Vagina (tissue), 2 donors: ENCODE results near the gene PAFAH1B1. TPM values are rescaled to one million over a fixed set of nuclear protein-coding genes. Genes with fewer than 3 reads are reported as not detected.

Experiments used
- DNase-seq, 2 donors: peaks; one replicate each; pipeline ENCODE4 v3.0.0-alpha.2; 2017; ENCODE audit errors: extremely low spot score in 2 of 2
- H3K27ac ChIP-seq: fragments of 200-600 bp; sonication (generic); one replicate; pipeline ENCODE4 v1.5.1; 2019
- H3K27me3 ChIP-seq: fragments of 200-600 bp; sonication (generic); one replicate; pipeline ENCODE4 v1.5.1; 2019
- H3K36me3 ChIP-seq, 2 donors: fragments of 200-600 bp; sonication (generic); one replicate each; pipeline ENCODE4 v1.5.1; 2017 to 2019
- H3K4me1 ChIP-seq: fragments of 200-600 bp; sonication (generic); one replicate; pipeline ENCODE4 v1.5.1; 2019
- H3K4me3 ChIP-seq, 2 donors: fragments of 200-600 bp; sonication (generic); 1 replicate in 1 of 2; 2 replicates in 1 of 2; pipeline ENCODE4 v1.5.1; 2016 to 2019
- H3K9me3 ChIP-seq: fragments of 200-600 bp; sonication (generic); one replicate; pipeline ENCODE4 v1.5.1; 2019
- POLR2A ChIP-seq, 2 donors: fragments of 450-650 bp; IDR thresholded peaks; one replicate each; pipeline ENCODE4 v1.6.1; 2017; ENCODE audit warnings: antibody characterized with exemption in 2 of 2, mild to moderate bottlenecking in 2 of 2, moderate library complexity in 2 of 2
- POLR2AphosphoS5 ChIP-seq, 2 donors: sonication (generic); formaldehyde crosslinking; IDR thresholded peaks; one replicate each; pipeline ENCODE4 v1.9.0; 2017; ENCODE audit warnings: antibody characterized with exemption in 2 of 2, mild to moderate bottlenecking in 2 of 2, low read depth in 1 of 2; ENCODE audit not compliant: insufficient read depth in 1 of 2
- intact Hi-C: fragments of 100-400 bp; cut with DNase I; formaldehyde crosslinking; loops from one replicate; pipeline ENCODE4 v1.15.1; 2023
- total RNA-seq: library from RNA; depleted of rRNA; stranded (reverse); fragments of >200 nt; gene quantifications from one replicate; pipeline ENCODE4 v1.2.3, GENCODE V29; 2016
- TF ChIP-seq, protein P1 (sequence below), 3 experiments: fragments of 450-650 bp in 2 of 3; fragments of 200-600 bp in 1 of 3; sonication (generic) in 1 of 3; IDR thresholded peaks; one replicate each; pipeline ENCODE4 v1.5.1; 2017 to 2019; ENCODE audit warnings: antibody characterized with exemption in 3 of 3, mild to moderate bottlenecking in 2 of 3, moderate library complexity in 2 of 3

PAFAH1B1 gene
- total RNA-seq, 1 donor from 2014 or later, result 102 TPM

DNA sequence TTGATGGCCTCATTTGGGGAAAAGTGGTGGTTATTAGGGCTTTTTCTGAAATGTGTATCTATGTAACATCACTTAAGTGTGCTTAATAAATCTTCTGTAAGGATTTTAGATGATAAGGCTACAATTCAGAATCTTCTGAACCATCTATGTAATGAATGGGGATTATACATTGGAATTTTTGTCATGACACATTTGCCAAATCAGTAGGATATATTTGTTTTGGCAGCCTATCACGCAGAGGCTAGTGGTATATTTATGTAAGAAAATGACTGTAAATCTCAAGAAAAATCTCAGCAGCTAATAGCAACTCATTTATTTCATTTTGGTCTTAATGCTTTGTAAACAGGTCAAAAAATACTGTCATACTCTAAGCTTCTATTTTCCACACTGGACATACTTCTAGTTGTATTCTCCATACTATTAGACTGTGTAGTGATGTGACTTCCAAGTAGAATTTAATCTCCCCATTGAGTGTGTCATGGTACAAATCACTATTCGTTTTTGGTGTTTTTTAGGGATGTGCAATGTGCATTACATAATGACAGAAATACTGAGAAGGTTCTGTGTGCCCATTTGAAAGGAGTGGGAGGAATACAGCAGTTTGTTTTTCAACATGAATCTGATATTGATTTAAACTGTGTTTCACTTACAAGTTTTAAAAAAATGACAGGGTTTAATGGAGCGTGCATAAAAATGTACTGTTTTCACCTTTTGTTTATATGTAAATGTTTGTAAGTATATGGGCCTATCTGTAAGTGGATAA lies 88.9 kb downstream of the PAFAH1B1 start:
- H3K36me3 ChIP-seq, result peaks cover 0 to 59% of the 10 kb centered on the region in 2 donors
- no peak for DNase-seq
- intact Hi-C loops, result loop anchor here (10.0 kb wide), 1 partner anchor 88 kb away; the partner anchor contains the start of gene PAFAH1B1
- H3K4me1 ChIP-seq, result peaks cover 12% of the 10 kb centered on the region
- H3K4me3 ChIP-seq, result no peak overlapping the region
- no peaks in the 10 kb centered on the region for H3K9me3 ChIP-seq
- no peak for TF ChIP-seq POLR2AphosphoS5 (IDR thresholded peaks at IDR 0.05; ENCODE audit: insufficient read depth in 1 of 2, low read depth in 1 of 2)
- TF ChIP-seq, protein P1, sequence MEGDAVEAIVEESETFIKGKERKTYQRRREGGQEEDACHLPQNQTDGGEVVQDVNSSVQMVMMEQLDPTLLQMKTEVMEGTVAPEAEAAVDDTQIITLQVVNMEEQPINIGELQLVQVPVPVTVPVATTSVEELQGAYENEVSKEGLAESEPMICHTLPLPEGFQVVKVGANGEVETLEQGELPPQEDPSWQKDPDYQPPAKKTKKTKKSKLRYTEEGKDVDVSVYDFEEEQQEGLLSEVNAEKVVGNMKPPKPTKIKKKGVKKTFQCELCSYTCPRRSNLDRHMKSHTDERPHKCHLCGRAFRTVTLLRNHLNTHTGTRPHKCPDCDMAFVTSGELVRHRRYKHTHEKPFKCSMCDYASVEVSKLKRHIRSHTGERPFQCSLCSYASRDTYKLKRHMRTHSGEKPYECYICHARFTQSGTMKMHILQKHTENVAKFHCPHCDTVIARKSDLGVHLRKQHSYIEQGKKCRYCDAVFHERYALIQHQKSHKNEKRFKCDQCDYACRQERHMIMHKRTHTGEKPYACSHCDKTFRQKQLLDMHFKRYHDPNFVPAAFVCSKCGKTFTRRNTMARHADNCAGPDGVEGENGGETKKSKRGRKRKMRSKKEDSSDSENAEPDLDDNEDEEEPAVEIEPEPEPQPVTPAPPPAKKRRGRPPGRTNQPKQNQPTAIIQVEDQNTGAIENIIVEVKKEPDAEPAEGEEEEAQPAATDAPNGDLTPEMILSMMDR (IDR thresholded peaks at IDR 0.05), result no peak
- no peak for TF ChIP-seq POLR2A (IDR thresholded peaks at IDR 0.05)
- no peaks in the 10 kb centered on the region for H3K27me3 ChIP-seq
- no peak overlapping the region for H3K27ac ChIP-seq

DNA sequence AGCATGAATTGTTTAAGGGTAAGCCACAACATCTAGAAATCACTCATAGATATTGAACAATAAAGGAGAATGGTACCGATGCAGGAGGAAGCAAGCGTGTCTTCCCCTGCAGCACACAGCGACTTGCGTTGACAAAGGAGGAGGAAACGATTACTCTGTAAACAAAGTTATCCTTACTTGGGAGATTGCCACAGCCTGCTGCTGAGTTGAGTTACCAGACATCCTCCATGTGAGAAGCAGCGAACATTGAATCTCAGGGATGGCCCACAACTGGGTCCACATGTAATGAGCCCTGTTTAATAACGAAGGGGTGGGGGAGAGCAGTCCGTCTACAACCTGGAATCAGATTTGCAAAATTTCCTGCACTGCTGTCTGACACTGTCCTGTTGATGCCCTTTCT lies 90.5 kb downstream of the PAFAH1B1 start:
- Histone ChIP-seq H3K9me3 (no peaks in the 10 kb centered on the region), H3K4me1 (peaks cover 14% of the 10 kb centered on the region), H3K27ac (no peak overlapping the region), H3K27me3 (no peaks in the 10 kb centered on the region), H3K4me3 (no peak overlapping the region), H3K36me3 (peaks cover 0 to 43% of the 10 kb centered on the region in 2 donors)
- DNase-seq, result peak in 1 of 2 donors; percentile 69
- intact Hi-C loops, result loop anchor here (10.0 kb wide), 1 partner anchor 89 kb away; the partner anchor contains the start of gene PAFAH1B1
- TF ChIP-seq, protein P1 (IDR thresholded peaks at IDR 0.05), result no peak
- TF ChIP-seq POLR2A (IDR thresholded peaks at IDR 0.05) (no peak), POLR2AphosphoS5 (IDR thresholded peaks at IDR 0.05; ENCODE audit: insufficient read depth in 1 of 2, low read depth in 1 of 2) (no peak)

DNA sequence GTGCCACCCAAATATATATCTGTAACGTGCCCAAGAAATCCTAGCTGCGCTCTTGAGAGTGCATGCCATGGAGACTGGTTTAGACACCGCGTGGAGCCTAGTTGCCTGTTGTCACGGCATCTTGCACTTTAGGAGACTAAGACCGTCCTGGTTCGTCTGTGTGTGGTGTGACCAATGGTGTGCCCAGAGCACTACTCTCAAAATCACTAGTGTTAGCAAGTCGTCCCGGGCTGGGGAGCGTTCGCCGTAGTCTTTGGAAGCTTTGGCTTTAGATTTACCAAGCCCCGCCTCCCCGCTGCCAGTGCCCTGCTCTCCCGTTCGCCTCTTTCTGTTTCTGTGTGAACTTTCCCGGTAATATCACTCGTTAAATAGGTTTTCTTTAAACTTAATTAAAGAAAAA lies 91.1 kb downstream of the PAFAH1B1 start:
- Histone ChIP-seq H3K9me3 (no peaks in the 10 kb centered on the region), H3K4me1 (peaks cover 17% of the 10 kb centered on the region), H3K27me3 (no peaks in the 10 kb centered on the region), H3K27ac (no peak overlapping the region), H3K4me3 (no peak overlapping the region), H3K36me3 (peaks cover 0 to 42% of the 10 kb centered on the region in 2 donors)
- TF ChIP-seq, protein P1 (IDR thresholded peaks at IDR 0.05), result no peak
- TF ChIP-seq POLR2A (IDR thresholded peaks at IDR 0.05) (no peak), POLR2AphosphoS5 (IDR thresholded peaks at IDR 0.05; ENCODE audit: insufficient read depth in 1 of 2, low read depth in 1 of 2) (no peak)
- peak in 1 of 2 donors; percentile 67 for DNase-seq
- intact Hi-C loops, result loop anchor here (10.0 kb wide), 1 partner anchor 90 kb away; the partner anchor contains the start of gene PAFAH1B1

DNA sequence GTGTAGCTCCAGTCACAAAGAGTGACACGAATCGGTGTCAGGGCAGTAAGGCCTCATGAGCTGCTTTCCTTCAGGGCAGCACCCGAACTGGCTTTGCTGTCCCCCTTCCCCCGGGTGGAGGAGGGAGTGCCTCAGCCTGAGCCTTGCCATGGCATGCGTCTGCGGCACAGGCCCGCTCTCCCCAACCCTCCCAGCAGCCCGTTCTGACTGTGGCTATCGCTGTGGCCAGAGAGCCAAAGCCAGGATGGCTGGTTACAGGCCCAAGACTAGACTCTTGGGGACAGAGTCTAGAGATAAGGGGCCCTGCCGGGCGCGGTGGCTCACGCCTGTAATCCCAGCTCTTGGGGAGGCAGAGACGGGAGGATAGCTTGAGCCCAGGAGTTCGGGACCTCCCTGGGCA lies 92.2 kb downstream of the PAFAH1B1 start:
- intact Hi-C loops, result loop anchor here (10.0 kb wide), 1 partner anchor 91 kb away; the partner anchor contains the start of gene PAFAH1B1
- Histone ChIP-seq H3K27ac (no peak overlapping the region), H3K4me3 (no peak overlapping the region), H3K4me1 (peaks cover 20% of the 10 kb centered on the region), H3K36me3 (peaks cover 0 to 34% of the 10 kb centered on the region in 2 donors), H3K27me3 (no peaks in the 10 kb centered on the region), H3K9me3 (no peaks in the 10 kb centered on the region)
- peak in 1 of 2 donors; percentile 82 for DNase-seq
- TF ChIP-seq, protein P1 (IDR thresholded peaks at IDR 0.05), result no peak
- TF ChIP-seq POLR2AphosphoS5 (IDR thresholded peaks at IDR 0.05; ENCODE audit: insufficient read depth in 1 of 2, low read depth in 1 of 2), result no peak
- TF ChIP-seq POLR2A (IDR thresholded peaks at IDR 0.05), result no peak

DNA sequence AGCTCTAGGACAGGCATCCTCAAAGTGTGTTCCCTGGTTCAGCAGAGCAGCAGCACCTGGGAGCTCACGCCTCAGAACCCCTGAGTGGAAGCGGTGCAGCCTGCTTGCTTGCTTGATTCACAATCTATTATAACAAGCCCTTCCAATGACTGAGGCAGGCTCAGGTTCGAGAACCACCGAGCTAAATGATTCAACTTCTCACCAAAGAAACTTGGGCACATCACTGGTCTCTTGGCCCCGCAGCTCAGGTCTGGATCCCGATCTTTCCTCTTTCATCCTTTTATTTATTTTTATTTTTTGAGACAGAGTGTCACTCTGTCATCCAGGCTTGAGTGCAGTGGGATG lies 93.6 kb downstream of the PAFAH1B1 start:
- peaks cover 20% of the 10 kb centered on the region for H3K4me1 ChIP-seq
- DNase-seq, result no peak
- no peak overlapping the region for H3K4me3 ChIP-seq
- no peak for TF ChIP-seq POLR2A (IDR thresholded peaks at IDR 0.05)
- TF ChIP-seq, protein P1 (IDR thresholded peaks at IDR 0.05), result no peak
- TF ChIP-seq POLR2AphosphoS5 (IDR thresholded peaks at IDR 0.05; ENCODE audit: insufficient read depth in 1 of 2, low read depth in 1 of 2), result no peak
- no peaks in the 10 kb centered on the region for H3K27me3 ChIP-seq
- intact Hi-C loops, result loop anchor here (10.0 kb wide), 1 partner anchor 92 kb away; the partner anchor contains the start of gene PAFAH1B1
- peaks cover 0 to 31% of the 10 kb centered on the region in 2 donors for H3K36me3 ChIP-seq
- no peaks in the 10 kb centered on the region for H3K9me3 ChIP-seq
- H3K27ac ChIP-seq, result no peak overlapping the region
